GM23248 (cell line): ENCODE results near the gene TRABD.

ENCODE experiments used
- EZH2 ChIP-seq: fragments of 200-600 bp; sonication (generic); IDR thresholded peaks from 2 replicates; pipeline ENCODE4 v1.6.1; 2018; ENCODE audit warnings: antibody characterized with exemption, mild to moderate bottlenecking; ENCODE audit not compliant: insufficient read depth, poor library complexity, severe bottlenecking
- EZH2phosphoT487 ChIP-seq: fragments of 200-600 bp; sonication (generic); IDR thresholded peaks from 2 replicates; pipeline ENCODE4 v1.6.1; 2018; ENCODE audit warnings: antibody characterized with exemption, moderate library complexity, mild to moderate bottlenecking, low read depth; ENCODE audit not compliant: insufficient read depth

DNA sequence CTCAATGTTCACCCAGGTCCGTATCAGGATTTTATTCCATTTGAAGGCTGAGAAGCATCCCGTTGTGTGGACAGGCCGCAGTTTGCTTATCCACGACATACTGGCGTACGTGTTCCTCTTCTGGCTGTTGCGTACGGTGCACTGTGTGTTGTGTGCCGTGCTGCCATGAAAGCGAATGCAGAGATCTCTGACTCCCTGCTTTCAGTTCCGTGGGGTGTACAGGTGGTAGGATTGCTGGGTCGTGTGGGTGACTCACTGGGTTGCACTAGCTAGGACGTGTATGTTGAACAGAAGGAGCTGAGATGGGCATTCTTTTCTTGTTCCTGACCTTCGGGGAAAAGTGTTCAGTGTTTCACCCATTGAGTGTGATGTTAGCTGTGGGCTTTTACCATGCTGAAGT lies 25.4 kb downstream of the TRABD start:
- TF ChIP-seq EZH2 (no peak), EZH2phosphoT487 (no peak)
